TTC549 (cell line): ENCODE measurements around the gene HOXA3.

Experiments
- FAIRE-seq: peaks from 2 replicates; lab custom pipeline; 2012; peaks lifted over from hg19 to GRCh38; lab: Jason Lieb, UNC

Gene HOXA3

GRCh38 chr7:27101957-27102580, 50.3 kb downstream of the HOXA3 start:
- FAIRE-seq = no peak

DNA sequence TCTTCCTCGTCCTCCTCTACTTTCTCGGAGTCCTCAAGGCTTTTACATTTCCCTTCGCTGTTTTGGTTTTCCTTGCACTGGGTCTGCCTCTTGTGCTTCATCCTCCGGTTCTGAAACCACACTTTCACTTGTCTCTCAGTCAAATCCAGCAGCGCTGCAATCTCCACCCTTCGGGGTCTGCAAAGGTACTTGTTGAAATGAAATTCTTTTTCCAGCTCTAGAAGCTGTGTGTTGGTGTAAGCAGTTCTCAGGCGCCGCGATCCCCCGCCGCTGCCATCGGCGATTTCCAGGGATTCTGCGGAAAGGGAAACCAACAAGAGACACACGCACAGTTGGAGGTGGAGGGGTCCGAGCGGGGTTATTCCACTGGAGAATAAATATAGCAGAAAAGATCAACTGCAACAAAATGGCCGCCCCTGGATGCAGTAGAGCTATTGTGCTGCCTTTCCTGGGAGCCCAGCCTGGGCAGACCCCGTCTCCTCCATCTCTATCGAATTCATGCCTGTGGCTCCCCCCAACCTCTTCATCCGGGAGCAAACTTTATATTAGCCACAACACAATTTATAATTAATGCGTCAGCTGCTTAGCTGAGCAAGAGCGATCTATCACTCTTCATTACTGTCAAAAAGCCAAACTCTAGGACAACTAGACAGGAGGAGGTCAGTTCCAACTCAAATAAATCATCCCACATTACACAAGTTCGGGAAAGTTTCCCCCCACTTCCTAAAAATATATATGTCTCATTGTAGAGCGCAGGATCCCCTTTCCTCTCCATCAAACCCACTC, 51.0 kb downstream of the HOXA3 start:
- no peak for FAIRE-seq

GRCh38 chr7:27100694-27101170, 51.7 kb downstream of the HOXA3 start:
- no peak for FAIRE-seq

GRCh38 chr7:27099453-27100370, 52.7 kb downstream of the HOXA3 start:
- FAIRE-seq = no peak

DNA sequence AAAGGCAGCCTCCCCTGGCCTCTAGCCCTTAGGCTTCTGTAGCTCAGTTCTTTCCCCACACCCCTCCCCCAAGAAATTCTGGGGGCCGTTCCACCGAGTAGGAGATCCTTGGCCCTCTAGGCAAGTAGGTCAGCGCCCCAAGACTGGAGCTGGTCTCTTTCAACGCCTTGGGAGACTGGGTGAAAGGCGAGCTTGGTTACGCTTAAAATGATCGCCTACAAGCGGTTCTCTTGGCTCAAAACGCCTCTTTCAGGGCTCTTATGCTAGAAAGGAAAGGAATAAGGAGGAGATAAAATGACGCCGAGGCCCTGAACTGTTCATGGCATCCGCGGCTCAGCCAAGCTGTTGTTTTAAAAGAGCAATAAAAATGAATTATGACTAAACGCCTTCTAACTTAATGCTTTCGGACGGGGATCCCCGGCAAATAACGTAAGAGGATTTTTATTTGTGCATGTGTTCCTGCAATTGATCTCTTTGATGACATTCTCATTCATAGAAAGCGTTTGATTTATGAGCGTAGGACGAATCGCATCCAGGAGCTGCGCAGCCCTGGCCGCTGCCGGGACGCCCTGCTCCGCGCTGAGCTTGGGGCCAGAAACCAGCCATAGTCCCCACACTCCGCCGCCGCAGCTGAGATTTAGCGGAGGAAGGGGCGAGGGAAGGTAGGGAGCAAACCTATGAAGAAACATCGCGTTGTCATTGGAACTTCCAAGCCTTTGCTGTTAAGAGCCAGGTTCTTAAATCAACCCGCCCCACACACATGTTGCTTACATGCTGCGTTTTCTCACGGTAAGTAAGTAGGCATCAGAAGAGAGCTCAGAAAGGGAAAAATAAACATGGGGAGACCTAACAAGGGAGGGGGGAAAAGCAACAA, 53.6 kb downstream of the HOXA3 start:
- no peak for FAIRE-seq

- no peak for FAIRE-seq
These were observed 54.5 kb downstream of the HOXA3 start for GRCh38 chr7:27097686-27098577.

GRCh38 chr7:27096768-27097514, 55.4 kb downstream of the HOXA3 start:
- no peak for FAIRE-seq

DNA sequence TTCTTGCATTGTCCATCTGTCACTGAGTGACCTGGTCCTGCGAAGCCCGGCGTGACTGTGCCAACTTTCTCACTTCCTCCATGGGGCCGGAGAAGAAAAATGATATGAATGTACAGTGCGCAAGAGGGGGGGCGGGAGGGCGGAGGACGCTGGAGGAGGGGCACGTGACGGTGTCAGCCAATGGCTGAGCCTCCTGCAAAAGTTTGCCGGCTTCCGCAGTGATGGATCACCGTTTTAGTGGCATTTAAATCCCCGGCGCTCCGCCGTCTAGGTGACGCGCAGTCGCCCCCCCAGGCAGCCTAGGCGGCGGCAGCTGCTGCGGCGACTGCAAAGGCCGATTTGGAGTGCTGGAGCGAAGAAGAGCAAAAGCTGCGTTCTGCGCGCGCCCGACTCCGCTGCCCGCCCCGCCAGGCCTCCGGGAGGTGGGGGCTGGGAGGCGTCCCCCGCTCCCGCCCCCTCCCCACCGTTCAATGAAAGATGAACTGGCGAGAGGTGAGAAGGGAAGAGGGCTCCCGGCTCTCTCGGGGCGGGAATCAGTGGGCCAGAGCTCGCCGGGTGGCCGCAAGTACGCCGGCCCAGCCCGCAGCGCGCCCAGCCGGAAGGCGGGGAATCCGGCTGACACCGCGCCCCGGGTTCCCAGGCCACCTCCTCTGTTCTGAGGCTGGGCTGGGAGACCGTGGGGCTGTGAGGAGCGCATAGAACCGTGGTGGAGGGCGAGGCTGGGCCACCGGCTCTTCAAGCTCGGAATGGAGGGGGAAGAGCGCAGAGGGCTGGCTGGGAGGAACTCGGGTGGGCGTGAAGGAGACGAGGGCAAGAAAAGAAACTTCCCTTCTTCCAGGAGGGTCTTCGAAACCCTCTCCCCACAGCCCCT, 56.3 kb downstream of the HOXA3 start, which contains the start of gene HOXA1:
Gene HOXA1 (minus strand): TSS at position 104 of the 871 bp plus-strand sequence. CDS start 88 bp downstream, at position 16.
- no peak for FAIRE-seq

GRCh38 chr7:27095050-27095896, 57.1 kb downstream of the HOXA3 start:
- FAIRE-seq = no peak

DNA sequence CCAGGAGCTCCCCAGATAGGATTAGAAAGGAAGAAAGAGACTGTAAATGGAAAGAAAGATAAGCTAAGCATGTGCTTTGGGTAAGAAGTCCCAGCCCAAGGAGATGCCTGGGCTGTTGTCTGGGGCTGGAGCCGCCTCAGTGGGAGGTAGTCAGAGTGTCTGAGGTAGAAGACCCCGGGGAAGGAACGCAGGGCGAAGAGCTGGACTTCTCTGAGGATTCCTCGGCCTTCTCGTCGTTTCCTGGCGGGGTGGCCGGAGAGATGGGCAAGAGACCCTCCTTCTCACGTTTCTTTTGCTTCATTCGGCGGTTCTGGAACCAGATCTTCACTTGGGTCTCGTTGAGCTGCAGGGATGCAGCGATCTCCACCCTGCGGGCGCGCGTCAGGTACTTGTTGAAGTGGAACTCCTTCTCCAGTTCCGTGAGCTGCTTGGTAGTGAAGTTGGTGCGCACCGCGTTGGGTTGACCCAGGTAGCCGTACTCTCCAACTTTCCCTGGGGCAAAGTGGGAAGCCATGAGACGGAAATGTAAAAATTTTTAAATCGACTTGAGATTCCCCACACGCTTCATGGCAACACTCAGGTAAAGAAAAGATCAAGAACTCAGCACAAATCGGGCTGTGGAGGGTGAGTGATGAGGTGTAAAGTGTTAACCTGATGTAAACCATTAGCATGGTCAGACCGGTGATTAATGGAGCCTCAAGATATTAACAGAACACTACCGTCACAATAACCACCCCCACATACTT, 57.9 kb downstream of the HOXA3 start:
- no peak for FAIRE-seq

DNA sequence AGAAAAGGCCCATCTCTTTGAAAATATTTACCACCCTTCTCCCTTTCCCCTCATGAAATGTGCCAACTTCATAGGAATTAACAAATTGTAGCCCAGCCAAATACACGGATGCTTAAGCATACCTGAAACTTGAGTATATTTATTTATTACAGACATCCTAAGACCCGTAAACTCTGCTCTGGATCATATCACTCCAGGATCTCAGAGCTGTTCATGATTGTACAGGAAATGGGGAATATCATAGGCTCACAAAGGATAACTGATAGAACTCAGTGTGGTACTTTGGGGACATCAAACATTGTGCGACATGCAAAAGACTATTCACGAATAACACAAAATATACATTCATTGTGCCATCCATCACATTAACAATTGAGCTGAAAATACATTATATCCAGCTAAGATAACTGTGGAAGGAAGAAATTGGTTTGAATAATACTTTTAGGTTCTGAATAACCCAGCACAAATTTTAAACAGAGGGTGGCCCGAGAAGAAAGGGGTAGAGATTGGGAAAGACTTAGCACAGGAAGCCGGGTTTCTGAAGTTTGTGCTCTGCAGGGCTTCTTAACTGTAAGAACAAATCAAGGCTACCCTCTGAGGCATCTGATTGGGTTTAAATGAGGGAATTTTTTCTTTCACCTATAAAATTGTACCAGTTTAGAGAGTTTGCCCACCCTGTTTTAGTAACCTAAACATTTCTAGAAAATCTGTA, 59.0 kb downstream of the HOXA3 start:
- no peak for FAIRE-seq

GRCh38 chr7:27092819-27093110, 59.6 kb downstream of the HOXA3 start:
- FAIRE-seq = no peak

DNA sequence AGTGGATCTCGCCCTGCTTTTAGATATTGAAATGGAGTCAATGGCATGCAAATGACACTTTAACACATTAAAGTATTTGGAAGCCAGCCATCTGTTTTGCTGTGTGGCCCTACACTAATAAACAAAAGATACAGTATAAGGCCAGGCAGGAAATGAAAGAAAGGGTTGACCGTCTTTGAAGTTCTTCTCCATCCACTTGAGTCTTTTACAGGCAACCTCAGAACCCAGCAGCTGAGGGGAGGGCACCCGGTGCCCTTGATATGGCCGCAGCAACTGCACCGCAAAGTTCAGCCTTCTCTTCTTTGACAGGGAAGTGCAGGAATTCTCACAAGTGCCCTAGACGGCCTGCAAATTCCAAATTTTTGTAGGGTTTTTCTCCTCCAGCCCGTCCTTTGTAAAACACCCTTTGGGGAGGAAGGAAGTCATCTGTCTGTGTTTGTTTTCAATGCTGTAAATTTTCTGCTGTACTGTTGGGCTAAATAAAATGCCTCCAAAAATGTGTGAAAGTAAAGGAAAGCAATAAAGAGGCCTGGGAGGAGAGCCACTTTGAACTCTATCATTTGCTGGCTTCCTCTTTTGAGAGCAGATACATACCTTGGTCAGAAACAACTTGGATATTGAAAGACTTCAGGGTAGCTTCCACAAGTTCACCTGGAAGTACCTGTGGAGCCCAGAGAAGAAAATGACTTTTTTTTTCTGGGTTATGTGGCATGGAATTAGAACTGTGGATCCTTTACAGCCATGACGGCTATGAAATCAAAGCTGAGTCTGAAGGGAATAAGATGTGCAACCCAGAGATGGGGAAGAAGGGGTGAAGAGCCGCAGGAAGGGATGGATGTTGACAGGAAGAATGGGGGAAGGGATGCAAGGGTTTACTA, 60.2 kb downstream of the HOXA3 start:
- no peak for FAIRE-seq

DNA sequence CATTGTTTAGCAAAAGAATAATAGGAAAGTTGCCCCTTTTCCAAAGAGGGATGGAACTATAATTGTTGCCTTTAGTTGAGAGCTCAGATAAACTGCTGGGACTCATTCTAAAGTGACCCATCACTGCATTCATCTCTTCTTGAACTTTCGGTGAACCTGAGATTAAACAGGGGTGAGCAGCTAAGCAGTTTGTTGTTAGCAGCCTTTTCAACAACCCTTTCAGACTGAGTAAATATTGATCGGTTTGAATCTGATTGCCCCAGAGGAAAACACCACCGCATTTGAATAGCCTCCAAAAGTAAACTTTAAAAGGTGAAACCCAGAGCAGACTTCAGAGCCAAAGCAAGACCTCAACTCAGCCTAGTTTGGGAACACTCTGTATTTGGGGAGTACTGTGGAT, 61.3 kb downstream of the HOXA3 start:
- no peak for FAIRE-seq
